ENCODE results near the gene RBMS3. TPM values are rescaled to one million over a fixed set of nuclear protein-coding genes. Genes with fewer than 3 reads are reported as not detected.

Gene RBMS3
- total RNA-seq, 1 donor from 2014 or later, result 0.73 TPM

DNA sequence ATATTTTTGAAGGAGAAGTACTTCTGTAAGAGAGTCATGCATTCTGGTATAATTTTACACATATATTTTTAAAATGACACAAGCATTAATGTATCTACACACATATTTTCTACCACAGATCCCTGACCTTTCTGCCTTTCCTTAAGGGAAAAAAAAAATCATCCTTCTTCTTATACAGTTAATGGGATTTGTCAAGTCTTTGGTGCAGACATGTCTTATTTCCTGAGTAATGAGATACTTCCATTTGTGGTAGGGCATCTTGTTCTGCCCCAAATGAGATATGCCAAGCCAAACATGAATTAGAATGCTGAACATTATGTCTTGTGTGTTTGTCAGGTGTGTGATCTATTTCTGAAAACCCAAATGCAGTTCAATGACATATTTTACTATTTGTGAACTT lies 329.9 kb downstream of the RBMS3 start:
- intact Hi-C loops (cut with micrococcal nuclease), result no loop called here

DNA sequence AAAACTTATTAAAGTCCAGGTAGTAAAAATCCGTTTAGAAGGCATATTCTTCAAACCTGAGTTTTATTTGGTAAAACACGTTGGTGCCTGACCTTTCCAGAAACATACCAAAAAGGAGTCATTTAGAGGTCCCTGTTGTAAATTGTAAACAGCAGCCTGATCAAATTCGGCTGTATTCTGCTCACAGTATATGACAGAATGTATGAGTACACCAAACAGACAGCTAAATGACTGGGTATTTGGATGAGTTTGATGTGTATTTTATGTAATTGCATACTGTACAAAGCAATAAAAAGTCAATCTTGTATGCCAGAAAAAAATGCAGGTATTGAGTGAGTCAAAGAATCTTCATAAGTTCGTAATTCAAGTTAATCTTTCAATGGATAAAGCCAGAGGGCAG lies 330.4 kb downstream of the RBMS3 start:
- intact Hi-C loops (cut with micrococcal nuclease), result no loop called here

DNA sequence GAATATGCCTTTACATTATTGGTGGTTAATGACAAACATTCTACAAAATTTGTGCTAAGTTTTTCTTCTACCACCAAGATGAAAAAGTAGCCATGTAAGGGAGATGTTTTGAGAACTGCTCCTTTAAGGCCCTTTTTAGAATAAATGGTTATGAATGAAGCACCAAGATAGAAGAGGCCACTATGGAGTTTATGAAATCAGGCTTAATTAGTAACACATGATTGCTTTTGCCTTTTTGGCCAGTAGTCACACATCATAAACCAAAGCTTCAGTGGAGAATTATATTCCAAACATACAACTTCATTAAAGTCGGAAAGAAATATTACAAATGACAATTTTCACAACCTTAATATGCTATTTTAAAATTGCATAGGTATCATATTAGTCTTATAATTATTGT lies 331.7 kb downstream of the RBMS3 start:
- intact Hi-C loops (cut with micrococcal nuclease), result no loop called here

DNA sequence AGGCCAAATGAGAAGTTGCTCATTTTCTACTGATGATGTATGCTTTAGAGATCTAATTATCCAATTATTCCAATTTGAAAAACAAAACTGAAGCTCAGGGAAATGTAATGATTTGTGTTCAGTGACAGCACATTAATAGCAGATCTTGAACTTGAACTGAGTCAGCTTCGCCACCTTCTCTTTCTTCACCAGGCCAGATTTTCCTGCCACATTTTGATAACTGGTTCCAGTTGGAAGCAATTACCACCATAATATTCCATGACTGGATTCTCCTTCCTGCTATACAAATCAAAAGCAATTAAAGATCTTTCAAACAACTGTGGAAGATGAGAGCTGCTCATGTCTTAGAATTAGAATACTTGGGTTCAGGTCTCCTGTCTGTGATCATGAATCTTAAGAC lies 334.1 kb downstream of the RBMS3 start:
- intact Hi-C loops (cut with micrococcal nuclease), result no loop called here

DNA sequence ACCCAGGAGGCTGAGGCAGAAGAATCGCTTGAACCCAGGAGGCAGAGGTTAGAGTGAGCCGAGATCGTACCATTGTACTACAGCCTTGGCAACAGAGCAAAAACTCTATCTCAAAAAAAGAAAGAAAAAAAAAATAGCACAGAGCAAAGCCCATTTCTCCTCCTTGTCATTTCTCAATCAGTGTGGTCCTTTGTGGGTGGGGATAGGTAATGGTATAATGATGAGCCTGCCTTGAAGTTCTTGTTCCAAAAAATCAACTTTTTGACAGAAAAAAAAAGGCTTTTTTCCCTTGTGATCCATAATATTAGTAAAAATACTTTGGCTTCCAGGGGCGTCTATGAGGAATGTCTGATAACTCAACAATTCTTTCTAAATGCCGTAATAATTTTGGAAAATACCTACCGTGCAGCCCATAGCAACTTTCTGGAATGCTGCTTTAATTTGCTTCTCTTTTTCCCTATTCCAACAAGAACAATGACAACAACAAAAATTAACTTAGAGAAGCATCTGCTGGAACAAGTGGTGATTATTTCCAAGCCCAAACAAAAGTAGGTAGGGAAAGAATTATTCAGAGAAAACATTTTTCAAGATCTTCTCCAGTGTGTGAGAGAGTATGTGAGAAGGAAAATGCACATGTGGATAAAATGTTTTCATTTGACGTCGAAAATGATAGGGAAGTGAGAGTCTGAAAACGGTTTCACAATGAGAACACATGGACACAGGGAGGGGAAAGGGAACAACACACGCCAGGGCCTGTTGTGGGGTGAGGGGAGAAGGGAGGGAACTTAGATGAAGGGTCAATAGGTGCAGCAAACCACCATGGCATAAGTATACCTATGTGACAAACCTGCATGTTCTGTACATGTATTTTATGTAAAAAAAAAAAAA lies 337.8 kb downstream of the RBMS3 start:
- intact Hi-C loops (cut with micrococcal nuclease), result no loop called here

DNA sequence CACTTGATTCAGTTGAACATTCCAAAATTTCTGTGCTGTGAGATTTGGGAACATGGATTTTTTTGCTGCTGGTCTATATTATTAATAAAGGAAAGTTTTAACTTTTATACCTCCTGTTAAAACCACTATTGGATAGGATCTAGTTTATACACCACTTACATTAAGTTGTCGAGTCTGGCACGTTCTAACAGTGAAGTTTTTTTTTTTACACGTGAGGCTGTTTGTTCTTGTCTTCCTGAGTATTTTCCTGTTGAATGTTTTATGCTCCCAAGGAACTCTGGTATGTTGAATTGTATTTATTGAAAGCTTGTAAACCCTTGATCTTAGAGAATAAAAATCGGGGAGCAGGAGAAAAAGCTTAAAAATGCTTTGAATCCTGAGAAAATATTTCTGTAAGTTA lies 338.8 kb downstream of the RBMS3 start:
- intact Hi-C loops (cut with micrococcal nuclease), result no loop called here

DNA sequence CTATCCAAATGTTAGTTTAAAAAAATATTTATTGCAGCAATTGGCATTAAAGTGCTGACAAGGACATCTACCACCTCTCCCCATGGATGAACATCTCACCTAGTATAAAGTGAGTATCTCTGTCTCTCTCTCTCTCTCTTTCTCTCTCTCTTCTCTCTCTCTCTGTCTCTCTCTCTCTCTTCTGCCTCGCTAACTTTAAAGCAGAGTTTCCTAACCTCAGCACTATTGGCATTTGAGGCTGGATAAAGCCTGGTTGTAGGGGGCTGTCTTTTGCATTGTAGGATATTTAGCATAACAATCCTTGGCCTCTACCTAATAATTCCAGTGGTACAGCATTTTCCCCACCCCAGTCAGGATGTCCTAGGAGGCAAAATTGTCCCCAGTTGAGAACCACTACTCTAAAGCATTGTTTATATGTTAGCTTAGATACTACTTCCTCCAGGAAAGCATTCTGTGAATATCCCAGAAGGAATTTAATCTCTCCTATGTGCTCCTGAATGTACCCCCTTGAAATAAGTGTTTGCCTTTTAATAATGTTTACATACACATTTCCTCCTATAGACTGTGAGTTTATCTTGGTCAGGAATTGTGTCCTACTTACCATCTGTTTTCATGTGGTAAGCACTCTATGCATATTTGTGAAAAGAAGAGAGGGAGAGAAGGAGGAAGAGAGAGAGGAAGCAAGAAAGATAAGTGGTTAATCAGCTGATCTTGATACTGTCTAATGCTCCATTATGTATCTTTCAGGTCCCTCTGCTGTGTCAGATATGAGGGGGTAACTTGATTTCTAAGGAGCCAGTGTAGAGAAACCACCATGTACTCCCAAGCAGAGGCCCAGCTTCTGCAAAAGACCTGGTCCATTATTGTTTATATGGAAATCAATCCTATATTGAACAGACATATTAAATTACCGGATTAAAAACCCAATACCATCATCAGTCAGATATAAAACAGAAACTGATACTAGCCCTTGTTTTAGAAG lies 346.6 kb downstream of the RBMS3 start:
- intact Hi-C loops (cut with micrococcal nuclease), result no loop called here

DNA sequence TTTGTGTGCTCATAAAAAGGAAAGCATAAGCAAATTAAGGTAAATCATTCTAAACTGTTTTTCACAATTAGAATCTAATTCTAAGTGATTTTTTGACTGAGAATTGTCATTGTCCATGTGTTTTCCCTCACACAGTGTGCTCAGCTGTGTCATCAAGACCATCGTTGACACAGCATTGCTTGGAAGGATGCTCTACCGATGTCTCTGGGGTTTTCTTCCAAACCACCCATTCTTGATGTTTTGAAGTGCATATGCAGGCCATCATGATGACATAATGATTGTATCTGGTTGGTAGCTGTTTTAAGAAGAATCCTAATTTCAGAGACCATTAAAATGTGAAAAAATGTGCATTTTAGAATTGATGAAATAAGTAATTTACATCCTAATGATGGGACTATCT lies 347.9 kb downstream of the RBMS3 start:
- intact Hi-C loops (cut with micrococcal nuclease), result no loop called here

DNA sequence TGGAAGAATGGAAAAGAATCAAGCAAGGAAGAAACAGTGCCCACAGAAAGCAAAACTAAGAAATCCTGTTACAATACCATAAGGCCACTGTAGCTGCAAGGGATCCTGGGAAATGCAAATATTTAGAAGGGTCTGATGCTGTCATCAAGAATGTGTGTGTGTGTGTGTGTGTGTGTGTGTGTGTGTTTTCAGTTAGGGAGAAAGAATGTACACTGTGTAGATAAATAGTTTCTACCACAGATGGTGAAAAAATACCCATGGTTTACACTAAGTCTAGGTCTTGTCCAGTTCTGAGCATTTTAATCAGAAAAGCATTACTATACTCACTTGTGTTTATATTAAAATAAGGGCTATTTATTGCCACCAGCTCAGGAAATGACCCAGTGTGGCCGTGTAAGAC lies 355.0 kb downstream of the RBMS3 start:
- intact Hi-C loops (cut with micrococcal nuclease), result no loop called here

DNA sequence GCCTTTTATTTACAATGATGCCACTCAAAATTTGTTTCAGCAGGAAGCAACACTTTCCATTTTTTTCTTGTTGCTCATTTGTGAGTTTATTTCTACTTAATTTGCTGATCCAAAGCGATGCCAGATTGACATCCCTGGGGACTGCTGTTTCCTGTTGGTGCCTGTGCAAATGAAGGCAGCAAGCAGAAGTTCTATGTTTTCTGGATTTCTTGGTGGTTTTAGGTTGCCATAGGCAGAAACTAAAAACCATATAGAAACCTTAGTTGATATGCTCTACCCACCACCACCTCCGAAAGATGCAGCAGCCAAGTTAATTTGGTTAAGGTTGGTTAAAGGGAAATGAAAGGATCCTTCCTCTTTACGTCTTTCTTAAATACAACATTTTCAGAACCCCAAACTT lies 356.2 kb downstream of the RBMS3 start:
- intact Hi-C loops (cut with micrococcal nuclease), result no loop called here

DNA sequence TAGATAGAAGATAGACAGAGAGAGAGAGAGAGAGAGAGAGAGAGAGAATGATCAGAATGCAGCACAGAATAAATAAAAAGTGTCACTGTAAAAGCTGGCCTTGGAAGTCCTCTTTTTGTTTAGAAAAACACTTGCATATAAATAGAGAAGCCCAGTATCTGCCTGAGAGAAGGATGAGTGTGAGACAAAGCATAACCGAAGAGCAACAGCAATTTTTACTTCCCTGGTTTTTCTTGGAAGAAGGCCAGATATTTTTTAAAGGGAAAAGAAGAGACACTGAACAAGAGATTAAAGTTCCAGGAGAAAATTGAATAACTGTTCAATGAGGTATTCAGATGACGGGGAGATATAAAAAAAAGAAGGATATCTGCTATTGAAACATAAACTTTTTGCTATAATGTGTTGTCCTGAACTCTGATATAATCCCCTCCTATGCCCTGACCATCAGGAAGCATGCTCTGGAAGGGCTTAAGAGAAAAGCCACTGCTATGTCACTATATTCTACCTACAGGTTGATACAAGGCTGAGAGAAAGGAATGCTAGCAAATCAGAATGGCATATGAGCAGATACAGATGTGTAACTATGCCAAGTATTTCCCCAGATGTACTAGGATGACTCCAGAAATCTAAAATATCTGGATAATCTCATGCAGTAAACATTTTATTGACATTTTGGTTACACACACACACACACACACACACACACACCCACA lies 358.9 kb downstream of the RBMS3 start:
- intact Hi-C loops (cut with micrococcal nuclease), result no loop called here

DNA sequence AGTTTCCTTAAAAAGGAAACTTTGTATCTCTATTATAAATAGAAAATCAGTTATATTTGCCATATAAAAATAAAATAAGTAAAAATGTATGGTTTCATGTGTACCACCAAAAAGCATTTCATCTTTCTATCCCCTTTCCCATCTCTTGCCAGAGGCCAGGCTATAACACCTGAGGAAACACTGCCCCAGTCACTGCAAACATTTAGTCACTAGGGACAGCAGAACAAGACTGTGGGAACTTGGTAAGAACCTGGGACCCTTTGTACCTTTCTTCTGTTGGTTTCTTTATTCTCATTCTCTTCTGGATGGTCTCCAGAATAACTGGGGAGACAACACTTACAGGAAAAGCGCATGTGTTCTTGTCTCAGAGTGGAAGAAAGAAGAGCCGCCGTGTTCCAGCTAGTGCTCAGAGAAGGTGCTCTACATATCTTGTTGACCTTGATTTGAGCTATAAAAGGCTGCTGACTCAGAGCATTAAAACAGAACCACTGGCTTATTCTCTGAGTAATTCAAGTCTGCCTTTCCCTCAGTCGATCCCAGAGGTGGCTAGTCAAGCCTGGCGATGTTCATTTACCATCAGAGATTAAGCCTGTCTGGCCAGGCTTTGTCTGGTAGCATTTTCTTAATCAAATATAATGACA lies 361.6 kb downstream of the RBMS3 start:
- intact Hi-C loops (cut with micrococcal nuclease), result no loop called here

DNA sequence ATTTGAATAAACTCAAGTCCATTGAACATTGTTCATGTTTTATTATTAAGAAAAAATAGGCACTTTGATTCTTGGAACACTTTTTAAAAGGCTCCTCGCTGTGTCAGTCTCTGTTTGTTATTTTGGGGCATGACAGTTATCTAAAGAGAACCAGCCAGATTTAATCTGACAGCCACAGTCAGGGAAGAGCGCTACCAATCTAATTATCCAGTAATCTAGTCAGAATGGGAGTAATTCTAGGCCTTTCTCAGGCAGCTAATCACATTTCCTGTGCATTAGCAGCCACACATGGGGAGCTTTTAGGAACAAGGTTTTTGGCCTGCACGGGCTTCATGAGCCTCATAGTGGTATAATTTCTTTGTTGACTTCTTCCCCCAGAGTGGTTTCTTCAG lies 362.2 kb downstream of the RBMS3 start:
- intact Hi-C loops (cut with micrococcal nuclease), result no loop called here

DNA sequence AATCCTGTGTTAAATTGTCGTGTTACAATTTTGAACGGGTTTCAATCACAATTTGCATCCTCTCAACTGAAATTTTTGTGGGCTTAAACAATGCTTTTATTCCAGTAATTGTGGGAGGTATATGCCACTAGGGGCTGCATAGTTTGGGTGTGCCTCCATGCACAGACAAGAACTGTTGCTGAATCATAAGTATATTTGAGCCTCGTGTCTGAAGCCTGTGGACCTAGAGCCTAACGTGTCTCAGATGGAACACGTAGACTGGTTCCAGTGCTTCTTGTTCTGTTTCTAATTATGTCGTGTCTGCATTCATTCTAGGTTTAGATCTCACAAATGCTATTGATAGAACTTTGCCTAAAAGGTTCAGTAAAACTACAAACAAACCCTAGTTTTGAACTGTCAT lies 363.4 kb downstream of the RBMS3 start:
- intact Hi-C loops (cut with micrococcal nuclease), result no loop called here

DNA sequence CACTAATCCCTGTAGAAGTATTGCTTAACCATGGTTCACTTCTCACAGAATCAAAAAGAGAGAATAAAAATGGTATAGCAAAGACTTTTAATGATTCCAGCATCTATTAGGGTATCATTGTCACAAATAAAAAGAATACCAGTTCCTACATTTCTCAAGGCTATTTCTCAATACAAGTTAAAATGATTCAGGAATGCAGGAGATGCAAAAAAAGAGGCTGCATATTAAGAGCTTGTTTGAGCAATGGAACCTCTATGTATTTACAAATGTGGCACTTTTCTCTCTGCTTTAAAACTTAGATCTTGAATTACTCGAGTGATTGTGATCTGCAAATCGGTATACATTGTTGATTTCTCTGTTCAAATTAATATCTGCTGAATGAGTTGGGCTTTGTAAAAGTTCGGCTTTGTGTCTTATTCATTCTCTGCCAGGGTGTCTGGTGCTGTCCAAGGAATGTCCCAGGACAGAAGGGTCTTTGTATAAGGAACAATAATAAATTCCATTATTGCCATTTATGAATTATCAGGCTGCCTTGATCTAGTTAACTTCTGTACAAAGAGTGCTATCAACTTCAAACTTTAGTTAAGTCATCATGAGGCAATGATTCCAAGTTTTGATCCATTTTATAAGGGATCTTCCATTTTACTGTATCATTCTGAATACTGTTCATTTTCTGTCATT lies 364.2 kb downstream of the RBMS3 start:
- intact Hi-C loops (cut with micrococcal nuclease), result no loop called here

DNA sequence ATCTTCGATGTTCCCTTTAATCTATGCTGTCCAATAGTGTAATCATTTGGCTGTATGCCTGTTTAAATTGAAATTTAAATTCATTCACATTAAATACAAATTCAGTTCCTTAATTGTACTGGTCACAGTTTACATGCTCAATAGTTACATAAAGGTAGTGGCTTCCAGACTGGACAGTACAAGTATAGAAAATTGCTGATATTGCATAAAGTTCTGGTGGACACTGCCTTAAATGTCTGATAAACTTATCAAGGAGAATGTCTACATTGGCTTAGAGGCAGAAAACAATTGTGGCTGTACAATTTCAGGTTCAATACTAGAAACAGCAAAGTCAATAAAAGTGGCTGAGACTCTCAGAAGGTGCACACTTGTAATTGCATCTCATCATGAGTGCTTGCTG lies 365.2 kb downstream of the RBMS3 start:
- intact Hi-C loops (cut with micrococcal nuclease), result no loop called here

DNA sequence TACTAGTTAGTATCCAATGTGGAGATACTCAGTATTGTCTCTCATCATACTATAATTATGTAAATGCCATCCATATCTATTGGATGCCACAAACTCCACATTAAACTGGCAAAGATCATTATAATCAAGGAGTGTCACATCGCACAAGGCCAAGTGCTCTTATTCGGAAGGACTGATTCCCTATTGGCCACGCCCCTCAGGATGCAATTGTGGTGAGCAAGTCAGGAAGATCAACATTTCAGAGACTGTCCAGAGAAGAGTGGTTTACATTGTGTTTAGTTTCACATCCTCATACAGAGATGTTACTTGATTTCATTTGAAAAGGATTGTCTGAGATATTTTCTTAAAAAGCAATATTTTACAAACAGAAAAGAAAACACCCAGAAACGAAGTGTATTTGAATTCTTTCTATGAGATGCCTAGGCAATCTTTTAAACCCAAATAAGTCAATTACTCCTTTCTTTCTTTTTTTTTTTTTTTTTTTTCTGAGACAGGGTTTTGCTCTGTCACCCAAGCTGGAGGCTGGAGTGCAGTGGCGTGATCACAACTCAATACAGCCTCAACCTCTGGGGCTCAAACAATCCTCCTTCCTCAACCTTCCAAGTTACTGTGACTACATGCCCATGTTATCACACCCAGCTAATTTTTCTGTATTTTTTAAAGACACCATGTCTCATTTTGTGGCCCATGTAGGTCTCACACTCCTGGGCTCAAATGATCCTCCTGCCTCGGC lies 369.1 kb downstream of the RBMS3 start:
- intact Hi-C loops (cut with micrococcal nuclease), result no loop called here

DNA sequence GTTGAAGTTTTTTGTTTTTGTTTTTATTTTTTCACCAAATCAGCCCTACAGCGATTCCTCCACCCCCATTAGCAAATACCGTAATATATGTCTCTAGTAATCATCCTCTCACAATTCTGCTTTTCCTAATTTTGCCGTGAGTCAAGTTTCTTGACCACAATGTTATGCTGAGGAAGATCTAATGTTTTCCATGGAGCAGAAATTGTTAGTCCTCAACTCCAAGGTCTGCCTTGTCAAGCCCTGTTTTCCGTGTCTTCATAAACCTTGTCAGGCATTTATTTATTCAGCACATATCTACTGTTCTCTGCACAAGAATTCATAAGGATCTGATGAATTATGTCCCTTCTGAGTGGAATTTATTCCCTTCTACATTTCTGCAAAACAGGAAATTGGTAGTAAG lies 372.8 kb downstream of the RBMS3 start:
- intact Hi-C loops (cut with micrococcal nuclease), result no loop called here

DNA sequence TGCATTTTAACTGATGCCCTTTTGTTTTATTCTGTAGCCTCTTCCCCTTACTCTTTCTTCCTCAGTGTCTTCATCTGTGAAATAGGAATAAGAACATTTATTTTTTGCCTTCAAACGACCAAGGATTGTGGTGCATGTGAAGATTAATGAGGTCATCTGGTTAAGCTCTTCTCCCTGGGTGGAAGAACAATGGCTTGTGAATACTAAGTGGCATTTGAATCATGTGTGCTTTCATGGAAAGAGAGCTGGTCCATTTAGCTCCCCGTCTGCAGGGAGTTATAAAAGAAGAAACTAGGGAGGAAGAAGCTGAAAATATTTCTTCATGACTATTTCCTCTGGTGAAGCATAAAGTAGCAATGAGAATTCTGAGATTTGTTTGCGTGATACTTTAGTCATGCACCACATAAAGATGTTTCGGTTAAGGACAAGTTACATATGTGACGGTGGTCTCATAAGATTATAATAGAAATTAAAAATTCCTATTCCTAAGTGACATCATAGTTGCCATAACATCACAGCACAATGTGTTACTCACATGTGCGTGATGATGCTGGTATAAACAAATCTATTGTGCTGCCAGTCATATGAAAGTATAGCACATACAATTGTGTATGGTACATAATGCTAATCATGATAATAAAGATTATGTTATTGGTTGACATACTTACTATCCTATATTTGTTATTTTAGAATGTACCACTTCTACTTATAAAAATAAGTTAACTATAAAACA lies 374.3 kb downstream of the RBMS3 start:
- intact Hi-C loops (cut with micrococcal nuclease), result no loop called here
